Measurements from ENCODE around the gene HBP1. TPM values are rescaled to one million over a fixed set of nuclear protein-coding genes. Genes with fewer than 3 reads are reported as not detected.

Gene HBP1
- total RNA-seq, 2 donors from 2014 or later: 127 to 138 TPM

DNA sequence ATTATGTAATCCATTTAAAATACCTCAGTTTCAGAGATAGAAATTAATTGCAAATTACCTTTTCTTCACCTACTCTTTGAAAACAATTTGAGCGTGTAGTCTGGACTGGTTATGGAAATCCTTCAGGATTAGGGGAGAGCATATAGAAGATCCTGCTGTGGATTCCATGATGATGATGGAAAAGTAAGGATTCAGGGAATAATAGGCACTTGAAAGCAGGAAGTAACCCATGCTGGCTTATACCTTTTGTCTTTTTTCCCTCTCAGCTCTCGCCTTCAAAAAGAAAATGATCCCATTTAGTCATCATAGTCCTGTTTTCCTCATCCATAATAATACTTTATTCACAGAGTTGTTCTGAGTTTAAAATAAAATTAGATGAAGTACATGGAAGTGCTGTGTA lies 4.4 kb downstream of the HBP1 start:
- Histone ChIP-seq H3K4me3 (no peak overlapping the region), H3K27ac (no peak overlapping the region), H3K4me1 (ENCODE audit: control insufficient read depth in 1 of 2, low read depth in 2 of 2) (peaks cover 43 to 62% of the 10 kb centered on the region in 2 donors), H3K27me3 (replicated peaks; ENCODE audit: insufficient read depth) (no peaks in the 10 kb centered on the region), H3K36me3 (no peaks in the 10 kb centered on the region), H3K9me3 (no peaks in the 10 kb centered on the region)
- TF ChIP-seq CTCF (IDR thresholded peaks at IDR 0.05): no peak
- ATAC-seq (ENCODE audit: insufficient number of reproducible peaks, low FRiP score, low read depth): no peak
- DNase-seq (ENCODE audit: low spot score): no peak

DNA sequence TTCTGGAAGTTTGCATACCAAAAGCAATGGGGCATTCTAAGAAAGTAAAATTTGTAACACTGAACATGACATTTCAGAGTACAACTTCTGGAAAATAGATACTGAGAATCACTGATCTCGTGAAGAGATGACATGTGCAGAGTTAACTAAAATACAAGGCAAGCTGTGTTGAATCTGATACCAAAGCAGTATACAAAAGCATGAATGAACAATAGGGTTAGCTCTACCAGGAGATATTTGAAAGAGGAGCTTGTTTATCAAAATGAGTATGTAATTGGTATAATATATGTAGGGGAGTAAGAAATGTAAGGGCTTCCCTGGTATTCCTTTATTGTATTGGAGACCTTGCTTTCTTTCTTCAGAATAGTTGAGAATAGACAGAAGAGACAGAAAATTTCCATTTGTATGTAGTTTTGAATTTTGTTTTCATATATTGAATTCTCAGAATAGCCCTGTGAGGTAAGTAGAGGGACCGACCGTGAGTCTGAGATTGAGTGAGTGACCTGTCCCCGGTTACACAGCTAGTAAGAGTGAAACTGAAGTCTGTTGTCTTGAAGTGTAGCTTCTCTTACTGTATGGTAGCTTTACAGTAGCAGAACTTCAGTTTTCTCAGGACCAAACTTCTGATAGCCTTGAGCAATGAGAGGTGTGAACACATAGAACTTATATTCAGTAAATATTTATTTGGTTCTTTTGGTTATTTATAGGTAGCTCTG lies 5.0 kb downstream of the HBP1 start:
- Histone ChIP-seq H3K27me3 (replicated peaks; ENCODE audit: insufficient read depth) (no peaks in the 10 kb centered on the region), H3K4me3 (no peak overlapping the region), H3K36me3 (no peaks in the 10 kb centered on the region), H3K4me1 (ENCODE audit: control insufficient read depth in 1 of 2, low read depth in 2 of 2) (peaks cover 43 to 62% of the 10 kb centered on the region in 2 donors), H3K9me3 (no peaks in the 10 kb centered on the region), H3K27ac (no peak overlapping the region)
- DNase-seq (ENCODE audit: low spot score): no peak
- no peak for TF ChIP-seq CTCF (IDR thresholded peaks at IDR 0.05)
- ATAC-seq (ENCODE audit: insufficient number of reproducible peaks, low FRiP score, low read depth): no peak

- H3K36me3 ChIP-seq: peaks cover 17% of the 10 kb centered on the region
- TF ChIP-seq CTCF (IDR thresholded peaks at IDR 0.05): no peak
- DNase-seq (ENCODE audit: low spot score): no peak
- no peak for ATAC-seq (ENCODE audit: insufficient number of reproducible peaks, low FRiP score, low read depth)
- no peak overlapping the region for H3K27ac ChIP-seq
- peaks cover 21 to 53% of the 10 kb centered on the region in 2 donors for H3K4me1 ChIP-seq (ENCODE audit: control insufficient read depth in 1 of 2, low read depth in 2 of 2)
- H3K9me3 ChIP-seq: no peaks in the 10 kb centered on the region
- H3K4me3 ChIP-seq: no peak overlapping the region
- H3K27me3 ChIP-seq (replicated peaks; ENCODE audit: insufficient read depth): no peaks in the 10 kb centered on the region
Observed at GRCh38 chr7:107179326-107180164, 10.7 kb downstream of the HBP1 start.

- H3K27ac ChIP-seq: no peak overlapping the region
- ATAC-seq (ENCODE audit: insufficient number of reproducible peaks, low FRiP score, low read depth) (no peak), DNase-seq (ENCODE audit: low spot score) (no peak)
- peaks cover 17 to 45% of the 10 kb centered on the region in 2 donors for H3K4me1 ChIP-seq (ENCODE audit: control insufficient read depth in 1 of 2, low read depth in 2 of 2)
- no peak overlapping the region for H3K4me3 ChIP-seq
- H3K27me3 ChIP-seq (replicated peaks; ENCODE audit: insufficient read depth): no peaks in the 10 kb centered on the region
- TF ChIP-seq CTCF (IDR thresholded peaks at IDR 0.05): no peak
- peaks cover 21% of the 10 kb centered on the region for H3K36me3 ChIP-seq
- H3K9me3 ChIP-seq: no peaks in the 10 kb centered on the region
Observed at GRCh38 chr7:107180378-107180777, 11.6 kb downstream of the HBP1 start.

GRCh38 chr7:107181172-107181571 lies 12.4 kb downstream of the HBP1 start:
- no peak for ATAC-seq (ENCODE audit: insufficient number of reproducible peaks, low FRiP score, low read depth)
- H3K27me3 ChIP-seq (replicated peaks; ENCODE audit: insufficient read depth): no peaks in the 10 kb centered on the region
- DNase-seq (ENCODE audit: low spot score): no peak
- H3K9me3 ChIP-seq: no peaks in the 10 kb centered on the region
- H3K36me3 ChIP-seq: peaks cover 23% of the 10 kb centered on the region
- H3K4me1 ChIP-seq (ENCODE audit: control insufficient read depth in 1 of 2, low read depth in 2 of 2): peaks cover 14 to 39% of the 10 kb centered on the region in 2 donors
- no peak overlapping the region for H3K27ac ChIP-seq
- no peak for TF ChIP-seq CTCF (IDR thresholded peaks at IDR 0.05)
- no peak overlapping the region for H3K4me3 ChIP-seq
